ENCODE data around the gene B3GNT2.
"Not testable (repeated sequence)": the region's sequence is repeated elsewhere in the genome, so short reads cannot be mapped to it uniquely, and the experiment has no call there.

Gene B3GNT2

DNA sequence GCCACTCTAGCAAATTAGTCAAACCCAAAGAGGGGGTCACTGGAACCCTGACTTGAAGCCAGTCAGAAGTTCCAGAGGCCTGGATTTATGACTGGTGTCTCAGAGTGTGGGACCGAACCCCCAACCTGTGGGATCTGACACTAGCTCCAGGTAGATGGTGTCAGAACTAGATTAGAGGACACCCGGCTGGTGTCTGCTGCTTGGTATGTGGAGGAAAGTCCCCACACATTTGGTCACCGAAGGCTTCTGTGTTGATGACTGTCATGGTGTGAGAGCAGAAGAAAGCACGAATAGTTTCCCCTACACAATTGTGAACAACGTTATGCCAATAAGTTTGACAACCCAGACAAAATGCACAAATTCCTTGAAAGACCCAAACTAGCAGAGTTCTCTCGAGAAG lies 48.1 kb downstream of the B3GNT2 start:
- no peak for DNase-seq

DNA sequence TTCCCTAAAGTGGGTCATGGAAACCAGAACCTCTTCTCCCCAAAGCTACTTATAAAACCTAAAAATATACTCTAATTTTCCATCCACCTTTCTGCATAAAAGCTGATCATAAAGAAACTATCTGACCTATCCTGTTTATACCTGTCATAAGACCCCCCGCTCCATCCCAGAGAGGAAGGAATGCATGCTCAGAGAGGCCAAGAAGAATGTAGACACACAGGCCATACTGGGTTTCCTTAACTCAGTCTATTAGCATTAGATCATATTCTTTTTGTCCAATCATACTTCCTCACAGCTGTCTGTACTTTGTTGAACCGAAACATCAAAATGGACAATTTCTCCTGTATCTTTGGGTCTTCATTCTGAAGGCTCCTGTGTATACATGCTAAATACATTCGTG lies 52.3 kb downstream of the B3GNT2 start:
- no peak for DNase-seq

DNA sequence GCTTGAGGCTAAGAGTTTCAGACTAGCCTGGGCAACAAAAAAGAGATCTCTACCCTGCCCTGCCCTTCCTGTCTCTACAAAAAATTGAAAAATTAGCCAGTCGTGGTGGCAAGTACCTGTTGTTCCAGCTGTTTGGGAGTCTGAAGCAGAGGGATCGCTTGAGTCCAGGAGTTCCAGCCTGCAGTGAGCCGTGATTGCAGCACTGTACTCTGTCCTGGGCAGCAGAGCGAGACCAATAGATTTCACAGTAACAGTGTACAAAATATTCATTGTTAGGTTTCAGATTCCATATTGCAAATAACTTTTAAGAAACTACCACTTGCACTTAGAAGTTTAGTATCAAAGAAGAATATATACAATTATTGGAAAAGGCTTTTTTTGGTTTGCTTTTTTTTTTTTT lies 54.3 kb downstream of the B3GNT2 start:
- DNase-seq, result no peak

DNA sequence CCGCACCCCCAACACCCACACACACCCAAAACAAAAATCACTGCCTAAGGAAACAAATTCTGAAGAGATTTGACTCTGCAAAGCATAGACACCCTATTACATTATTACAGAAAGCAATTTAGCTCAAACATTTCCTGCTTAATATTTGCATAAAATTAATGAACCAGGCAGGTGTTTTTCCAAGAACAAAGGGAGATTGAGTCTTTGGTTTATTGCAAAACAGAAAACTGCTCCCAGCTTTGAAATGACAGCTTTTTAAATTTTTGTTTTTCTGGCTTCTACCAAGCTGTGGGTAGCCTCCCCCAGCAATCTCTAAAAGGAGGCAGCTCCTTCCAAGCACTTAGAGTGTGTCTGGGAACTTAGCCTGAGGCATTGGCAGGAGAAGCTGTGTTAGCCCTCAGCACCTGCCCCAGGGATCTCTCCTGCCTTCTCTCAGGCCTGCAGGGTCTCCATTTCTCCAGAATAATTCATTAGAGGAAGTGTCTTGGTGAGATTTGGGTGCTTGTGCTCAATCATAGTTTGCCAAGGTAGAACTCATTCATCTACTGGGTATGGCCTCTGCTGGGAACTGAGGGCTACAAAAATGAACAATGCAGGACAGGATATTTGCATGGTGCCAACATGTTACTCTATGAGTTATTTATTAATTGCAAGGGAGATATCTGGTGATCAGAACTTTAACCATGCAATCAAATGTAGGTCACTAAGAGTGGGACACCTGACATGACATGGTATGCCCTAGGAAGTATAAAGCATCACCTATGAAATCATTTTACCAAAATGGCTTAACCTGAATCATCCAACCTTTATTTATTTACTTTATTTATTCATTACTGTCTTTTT lies 58.7 kb downstream of the B3GNT2 start:
- DNase-seq, result no peak

DNA sequence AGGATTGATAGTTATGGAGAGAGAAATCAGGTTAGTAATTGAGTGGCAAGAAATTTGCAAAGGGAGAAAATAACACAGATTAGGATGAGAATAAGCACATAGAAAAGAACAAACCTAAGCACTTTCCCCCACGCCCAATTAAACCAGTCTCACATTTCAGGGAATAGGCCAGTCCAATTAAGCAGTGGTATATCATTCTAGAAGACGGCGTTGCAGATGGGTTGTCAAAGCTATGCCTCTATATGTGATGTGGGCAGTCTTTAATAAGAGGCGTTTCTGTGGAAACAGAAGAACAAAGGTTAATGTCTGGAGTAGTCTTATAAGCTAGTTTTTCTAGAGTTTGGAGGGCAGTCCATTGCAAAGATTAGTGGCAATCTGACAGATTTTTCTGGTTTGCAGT lies 61.6 kb downstream of the B3GNT2 start:
- no peak for DNase-seq

DNA sequence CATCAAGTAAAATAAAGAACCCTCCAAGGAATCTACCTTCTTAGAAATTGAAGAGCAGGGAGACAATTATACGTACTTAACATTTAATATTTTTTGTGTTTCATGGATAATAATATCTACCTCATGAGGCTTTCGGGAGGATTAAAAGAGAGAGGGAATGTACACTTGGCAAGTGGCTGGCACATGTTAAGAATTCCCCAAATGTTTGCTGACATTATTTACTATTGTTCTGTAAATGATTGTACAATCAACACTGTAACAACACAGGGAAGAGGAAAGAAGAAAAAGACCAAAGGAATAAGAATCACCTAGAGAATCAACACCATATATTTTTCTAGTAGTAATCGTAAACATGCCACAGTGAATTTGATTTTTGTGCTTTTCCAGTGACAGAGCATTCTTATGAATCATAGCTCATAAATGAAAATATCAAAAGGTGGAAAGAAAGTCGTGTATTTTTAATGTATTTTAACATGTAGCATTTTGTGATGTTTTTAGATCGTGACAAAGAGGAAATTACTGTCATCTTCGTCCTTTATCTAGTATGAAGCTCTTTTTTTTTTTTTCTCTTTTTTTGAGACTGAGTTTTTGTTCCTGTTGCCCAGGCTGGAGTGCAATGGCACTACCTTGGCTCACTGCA lies 67.3 kb downstream of the B3GNT2 start:
- no peak for DNase-seq

DNA sequence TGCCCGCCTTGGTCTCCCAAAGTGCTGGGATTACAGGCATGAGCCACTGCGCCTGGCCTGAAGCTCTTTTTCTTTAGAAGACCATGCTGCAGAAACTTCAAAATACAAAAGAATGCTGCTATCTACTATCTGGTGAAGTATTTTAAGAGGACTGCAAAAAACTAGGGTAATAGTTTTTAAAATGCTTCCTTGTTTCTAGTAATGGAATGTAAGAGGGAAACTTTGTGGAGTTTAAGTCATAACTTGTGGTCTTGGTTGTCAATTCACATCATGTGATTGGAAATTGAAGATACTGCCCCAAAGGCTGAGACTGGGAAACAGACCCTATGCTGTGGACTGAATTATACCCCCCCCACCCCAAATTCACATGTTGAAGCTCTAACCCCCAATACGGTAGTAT lies 68.3 kb downstream of the B3GNT2 start:
- no peak for DNase-seq

DNA sequence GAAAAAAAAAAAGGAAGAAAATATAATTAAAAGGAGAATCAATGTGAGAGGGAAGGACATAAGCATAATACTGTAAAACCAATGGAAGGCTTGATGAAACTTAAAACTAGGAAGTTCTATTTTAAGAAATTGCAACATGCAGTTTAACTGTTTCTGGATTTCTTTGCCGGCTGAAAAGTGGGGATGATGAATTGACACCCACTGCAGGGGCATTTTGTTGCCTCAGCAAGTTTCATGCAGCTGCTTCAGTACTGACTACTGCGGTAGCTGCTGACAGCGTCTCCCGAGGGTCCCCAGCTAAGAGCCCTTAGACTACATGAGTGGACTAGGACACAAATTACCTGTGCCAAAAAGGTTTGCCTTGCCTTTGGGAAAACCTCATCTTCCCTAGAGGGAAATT lies 69.2 kb downstream of the B3GNT2 start:
- DNase-seq, result no peak

DNA sequence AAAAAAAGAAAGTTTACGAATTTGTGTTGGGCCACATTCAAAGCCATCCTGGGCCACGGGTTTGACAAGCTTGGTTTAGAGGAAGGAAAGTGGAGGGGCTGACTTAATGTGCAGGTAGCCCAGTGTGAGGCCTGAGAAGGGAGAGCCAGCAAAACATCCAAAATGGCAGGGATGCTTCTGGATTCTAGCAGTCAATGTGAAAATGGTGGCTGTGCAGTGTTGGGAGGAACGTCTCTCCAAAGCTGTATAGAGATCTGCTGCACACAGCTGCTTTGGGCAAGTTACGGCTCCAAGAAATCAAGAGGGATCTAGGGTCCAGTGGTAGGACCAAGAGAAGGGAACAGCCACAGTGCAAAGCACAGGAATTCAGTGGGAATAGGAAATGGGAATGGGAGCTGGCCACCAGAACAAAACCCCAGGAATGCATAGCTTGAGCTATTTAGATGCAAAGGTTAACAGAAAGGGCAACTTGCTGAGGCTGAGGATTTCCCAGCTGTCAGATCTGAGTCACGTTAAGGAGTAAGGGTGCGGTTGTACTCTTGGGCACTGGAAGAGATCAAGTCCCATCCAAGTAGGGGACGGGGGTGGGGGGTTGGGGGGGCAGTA lies 70.6 kb downstream of the B3GNT2 start:
- DNase-seq, result no peak

DNA sequence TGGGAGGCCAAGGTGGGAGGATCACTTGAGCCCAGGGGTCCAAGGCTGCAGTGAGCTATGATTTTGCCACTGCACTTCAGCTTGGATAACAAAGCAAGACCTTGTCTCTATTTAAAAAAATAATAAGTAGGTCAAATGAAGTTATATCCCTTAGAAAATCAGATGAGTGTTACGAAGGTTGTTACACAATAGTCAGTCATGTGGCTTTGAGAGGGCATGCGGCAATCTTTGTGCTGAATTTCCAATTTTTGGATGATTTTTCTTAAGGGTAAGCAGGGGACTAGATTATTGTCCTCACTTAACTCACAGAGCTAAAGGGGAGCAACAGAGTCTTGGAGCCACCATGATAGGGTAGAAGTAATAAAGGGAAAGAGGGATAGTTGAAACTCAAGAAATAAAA lies 71.8 kb downstream of the B3GNT2 start:
- DNase-seq, result no peak

DNA sequence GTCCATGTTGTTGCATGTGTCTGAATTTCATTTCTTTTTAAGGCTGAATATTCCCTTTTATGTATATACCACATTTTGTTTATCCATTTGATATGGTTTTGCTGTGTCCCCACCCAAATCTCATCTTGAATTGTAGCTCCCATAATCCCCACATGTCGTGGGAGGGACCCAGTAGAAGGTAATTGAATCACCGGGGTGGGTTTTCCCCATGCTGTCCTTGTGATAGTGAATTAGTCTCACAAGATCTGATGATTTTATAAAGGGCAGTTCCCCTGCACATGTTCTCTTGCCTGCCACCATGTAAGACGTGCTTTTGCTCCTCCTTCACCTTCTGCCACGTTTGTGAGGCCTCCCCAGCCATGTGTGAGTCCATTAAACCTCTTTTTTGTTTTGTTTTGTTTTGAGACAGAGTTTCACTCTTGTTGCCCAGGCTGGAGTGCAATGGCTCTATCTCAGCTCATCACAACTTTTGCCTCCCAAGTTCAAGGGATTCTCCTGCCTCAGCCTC lies 72.8 kb downstream of the B3GNT2 start:
- not testable (repeated sequence) for DNase-seq

DNA sequence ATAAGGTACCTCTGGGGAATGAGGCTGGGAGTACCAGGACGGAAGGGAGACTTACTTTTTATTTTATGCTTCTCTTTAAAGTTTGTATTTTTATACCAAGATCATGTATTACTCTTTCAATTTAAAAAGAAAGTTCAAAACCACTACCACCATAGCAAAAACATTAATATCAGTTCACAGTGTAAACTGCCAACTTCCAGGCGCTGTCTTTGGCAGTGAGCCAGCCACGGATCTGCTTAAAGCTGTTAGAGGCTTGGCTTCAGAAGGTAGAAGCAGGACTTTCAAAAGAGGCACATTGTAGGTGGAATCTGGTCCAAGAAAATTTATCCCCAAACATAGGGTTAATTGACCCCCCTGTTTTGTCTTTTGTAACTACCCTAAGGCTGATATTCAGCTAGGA lies 74.8 kb downstream of the B3GNT2 start:
- DNase-seq, result no peak

Data from GF-D8 (cell line).